ENCODE measurements around the gene TGM6.

- TF ChIP-seq SMAD3 (CRISPR knock-in tag; conservative IDR thresholded peaks at IDR 0.05) (no peak), NR4A1 (CRISPR knock-in tag; IDR thresholded peaks at IDR 0.05) (no peak), NR4A1 (tag; IDR thresholded peaks at IDR 0.05) (no peak), DPF2 (IDR thresholded peaks at IDR 0.05) (no peak), POLR2AphosphoS5 (IDR thresholded peaks at IDR 0.05; ENCODE audit: control insufficient read depth, insufficient read depth, low read depth, low read length) (no peak), RAD21 (CRISPR knock-in tag; conservative IDR thresholded peaks at IDR 0.05 in 1 of 2, IDR thresholded peaks at IDR 0.05 in 1 of 2) (no peak), ZNF764 (CRISPR knock-in tag; IDR thresholded peaks at IDR 0.05; ENCODE audit: low read depth) (no peak)
Observed at GRCh38 chr20:2460752-2461424, 80.2 kb downstream of the TGM6 start.

All from K562 (cell line).